Astrocyte (in vitro differentiated cells and primary cell): Measurements from ENCODE around the gene MMP14.

Source experiments
- CTCF ChIP-seq: IDR thresholded peaks from 2 replicates; pipeline ENCODE4 v1.5.1; 2011; ENCODE audit warnings: low read depth, mild to moderate bottlenecking, inconsistent platforms, low read length, moderate library complexity; ENCODE audit not compliant: insufficient read depth
- EZH2 ChIP-seq: IDR thresholded peaks from 2 replicates; pipeline ENCODE4 v1.6.1; 2012; ENCODE audit warnings: mild to moderate bottlenecking, low read length, inconsistent platforms; ENCODE audit not compliant: insufficient read depth

- TF ChIP-seq CTCF (no peak), EZH2 (no peak)
Observed at GRCh38 chr14:22856428-22856827, 20.0 kb downstream of the MMP14 start.
